GM12878 (cell line): ENCODE results near the gene MUC5B. TPM values are rescaled to one million over a fixed set of nuclear protein-coding genes. Genes with fewer than 3 reads are reported as not detected.

ENCODE experiments used
- BCLAF1 ChIP-seq: fragments of 450-650 bp; IDR thresholded peaks from 2 replicates; pipeline ENCODE4 v1.6.1; 2017; ENCODE audit warnings: antibody characterized with exemption, mild to moderate bottlenecking, moderate library complexity
- BHLHE40 ChIP-seq, 2 experiments: fragments of 450-650 bp in 1 of 2; IDR thresholded peaks; 2 replicates each; pipeline ENCODE4 v1.6.1; 2011 to 2017; ENCODE audit warnings: low read depth in 2 of 2, borderline replicate concordance in 1 of 2, improper control_type of control experiment in 1 of 2, low read length in 1 of 2, mild to moderate bottlenecking in 1 of 2
- HDGF ChIP-seq: fragments of 450-650 bp; IDR thresholded peaks from 2 replicates; pipeline ENCODE4 v1.6.1; 2016; ENCODE audit warnings: antibody characterized with exemption
- JUND ChIP-seq: IDR thresholded peaks from 2 replicates; pipeline ENCODE4 v1.6.1; 2012; ENCODE audit warnings: low read depth, mild to moderate bottlenecking, low read length, improper control_type of control experiment, moderate library complexity
- NR2F1 ChIP-seq: fragments of 450-650 bp; conservative IDR thresholded peaks from 2 replicates; pipeline ENCODE4 v1.6.1; 2017; ENCODE audit warnings: mild to moderate bottlenecking
- PRDM15 ChIP-seq: fragments of 450-650 bp; formaldehyde crosslinking; IDR thresholded peaks from 2 replicates; pipeline ENCODE4 v1.4.0; 2020; ENCODE audit warnings: mild to moderate bottlenecking, moderate library complexity
- RBBP5 ChIP-seq: fragments of 200-600 bp; sonication (generic); conservative IDR thresholded peaks from 2 replicates; pipeline ENCODE4 v1.6.1; 2016
- RELA ChIP-seq: fragments of 450-650 bp; IDR thresholded peaks from 2 replicates; pipeline ENCODE4 v1.8.0; 2014; ENCODE audit warnings: borderline replicate concordance; ENCODE audit not compliant: partially characterized antibody
- RELB ChIP-seq: fragments of 450-650 bp; IDR thresholded peaks from 2 replicates; pipeline ENCODE4 v1.6.1; 2017; ENCODE audit warnings: low read depth, mild to moderate bottlenecking, moderate library complexity
- SIX5 ChIP-seq: IDR thresholded peaks from 2 replicates; pipeline ENCODE4 v1.6.1; 2011; ENCODE audit warnings: mild to moderate bottlenecking, low read depth, low read length, moderate library complexity; ENCODE audit not compliant: severe bottlenecking
- STAT1 ChIP-seq: fragments of 450-650 bp; conservative IDR thresholded peaks from 2 replicates; pipeline ENCODE4 v1.6.1; 2014; ENCODE audit warnings: antibody characterized with exemption, mild to moderate bottlenecking
- ZBTB33 ChIP-seq: fragments of 450-650 bp; IDR thresholded peaks from 2 replicates; pipeline ENCODE4 v1.6.1; 2017; ENCODE audit warnings: mild to moderate bottlenecking
- ZBTB4 ChIP-seq: fragments of 450-650 bp; formaldehyde crosslinking; IDR thresholded peaks from 2 replicates; pipeline ENCODE4 v1.4.0; 2022; ENCODE audit warnings: mild to moderate bottlenecking, moderate library complexity
- polyA plus RNA-seq, 11 experiments: library from polyadenylated mRNA; depleted of rRNA in 4 of 11; unstranded in 6 of 11; stranded (reverse) in 5 of 11; fragments of >200 nt; fragmentation: Nextera tagmentation in 4 of 11; fragmentation: Illumina TruSeq in 1 of 11; extraction: Ambion mirVana in 4 of 11; extraction: Trizol in 1 of 11; gene quantifications; 1 replicate in 1 of 11; 2 replicates in 10 of 11; pipeline versions ENCODE4 v1.2.1 to v1.2.3, GENCODE V29; 2011 to 2016; ENCODE audit warnings: inconsistent platforms in 2 of 11, missing spikeins in 2 of 11, low read depth in 1 of 11
- total RNA-seq, 4 experiments: library from RNA; depleted of rRNA in 3 of 4; stranded (reverse); fragments of >200 nt in 3 of 4; fragmentation: Illumina TruSeq in 1 of 4; extraction: Trizol in 1 of 4; gene quantifications; 2 replicates each; pipeline versions ENCODE4 v1.2.1 to v1.2.3, GENCODE V29; 2013 to 2021

The MUC5B gene
- total and polyA plus RNA-seq, 10 of the 15 experiments (the other 5 are each of a cell fraction or from before 2014, with no cell fraction given) = 1.5 TPM; not detected in 9

- no peak for TF ChIP-seq PRDM15 (CRISPR knock-in tag)
- no peak for TF ChIP-seq BCLAF1
- no peak for TF ChIP-seq ZBTB4 (CRISPR knock-in tag)
- 0 out of 2 replicates have a peak, but pooled peaks have one; percentile 29 for TF ChIP-seq RELB
- TF ChIP-seq STAT1 = no peak
- TF ChIP-seq RBBP5 = no peak
- TF ChIP-seq SIX5 = no peak
- peak; percentile 20; the same call in 1 of the 2 replicates for TF ChIP-seq NR2F1
- no peak for TF ChIP-seq JUND
- peak; percentile 96 to 98 for TF ChIP-seq BHLHE40 (IDR thresholded peaks at IDR 0.05; ENCODE audit: borderline replicate concordance in 1 of 2, low read depth in 2 of 2, low read length in 1 of 2)
- TF ChIP-seq ZBTB33 = no peak
- TF ChIP-seq HDGF = 0 out of 2 replicates have a peak, but pooled peaks have one; percentile 59
- no peak for TF ChIP-seq RELA
Observed at GRCh38 chr11:1262172-1263006, 39.5 kb downstream of the MUC5B start (continued).
